GM18868 (cell line): ENCODE data around the gene MTREX.

Experiments
- ATAC-seq: cut with Tn5 transposase; IDR thresholded peaks from one replicate; pipeline ENCODE4 v1.9.1; 2021; ENCODE audit warnings: mild to moderate bottlenecking, moderate library complexity; ENCODE audit not compliant: unreplicated experiment

Gene MTREX

GRCh38 chr5:55372130-55372925 lies 64.5 kb downstream of the MTREX start:
- ATAC-seq: no peak

- ATAC-seq: no peak
Measured at GRCh38 chr5:55377810-55378209, 70.0 kb downstream of the MTREX start.

GRCh38 chr5:55383254-55383653 lies 75.5 kb downstream of the MTREX start:
- no peak for ATAC-seq

GRCh38 chr5:55384072-55384471 lies 76.3 kb downstream of the MTREX start:
- no peak for ATAC-seq

- no peak for ATAC-seq
Measured at GRCh38 chr5:55385227-55385626, 77.4 kb downstream of the MTREX start.

GRCh38 chr5:55385846-55386245 lies 78.1 kb downstream of the MTREX start:
- ATAC-seq: no peak

- no peak for ATAC-seq
Measured at GRCh38 chr5:55386356-55386755, 78.6 kb downstream of the MTREX start.

GRCh38 chr5:55387865-55388264 lies 80.1 kb downstream of the MTREX start:
- no peak for ATAC-seq

GRCh38 chr5:55391707-55392106 lies 83.9 kb downstream of the MTREX start:
- no peak for ATAC-seq

- ATAC-seq: no peak
Measured at GRCh38 chr5:55392669-55393068, 84.9 kb downstream of the MTREX start.

GRCh38 chr5:55393501-55394175 lies 85.8 kb downstream of the MTREX start:
- no peak for ATAC-seq

GRCh38 chr5:55402199-55402598 lies 94.4 kb downstream of the MTREX start:
- no peak for ATAC-seq

- no peak for ATAC-seq
Measured at GRCh38 chr5:55406292-55406691, 98.5 kb downstream of the MTREX start.

- no peak for ATAC-seq
Measured at GRCh38 chr5:55407059-55407684, 99.4 kb downstream of the MTREX start.

GRCh38 chr5:55407984-55408383 lies 100.2 kb downstream of the MTREX start:
- no peak for ATAC-seq

- no peak for ATAC-seq
Measured at GRCh38 chr5:55409775-55410174, 102.0 kb downstream of the MTREX start.

- peak; percentile 65 for ATAC-seq
Measured at GRCh38 chr5:55410845-55411244, 103.1 kb downstream of the MTREX start.

GRCh38 chr5:55411876-55412275 lies 104.1 kb downstream of the MTREX start:
- ATAC-seq: no peak

GRCh38 chr5:55413644-55414043 lies 105.9 kb downstream of the MTREX start:
- ATAC-seq: no peak

GRCh38 chr5:55415071-55415470 lies 107.3 kb downstream of the MTREX start:
- ATAC-seq: no peak

- ATAC-seq: no peak
Measured at GRCh38 chr5:55416306-55416705, 108.5 kb downstream of the MTREX start.
